GM12801 (cell line): ENCODE measurements around the gene CCR7.

Experiments used
- CTCF ChIP-seq: IDR thresholded peaks from one replicate; pipeline ENCODE4 v1.5.1; 2011; ENCODE audit warnings: control low read depth; ENCODE audit not compliant: insufficient read length; ENCODE audit errors: extremely low read depth

CCR7 gene

DNA sequence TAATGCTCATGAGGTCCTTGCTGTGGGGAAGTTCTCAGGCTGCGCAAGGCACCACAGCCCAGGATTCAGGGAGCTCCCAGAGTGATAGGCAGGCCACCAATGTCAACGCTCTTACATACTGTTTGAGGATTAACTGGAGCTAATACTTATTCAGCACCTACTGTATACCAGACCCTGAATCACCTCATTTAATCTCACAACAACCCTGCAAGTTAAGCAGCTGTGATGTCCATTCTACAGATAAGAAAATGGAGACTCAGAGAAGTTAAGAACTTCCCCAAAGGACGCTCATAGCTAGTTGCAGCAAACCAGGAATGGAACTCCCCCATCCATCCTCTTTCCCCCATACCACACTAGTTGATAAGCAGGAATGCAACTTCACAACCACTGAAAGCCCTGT lies 25.5 kb upstream of the CCR7 start:
- TF ChIP-seq CTCF = no peak

GRCh38 chr17:40588552-40588951 lies 23.3 kb upstream of the CCR7 start:
- TF ChIP-seq CTCF = no peak

DNA sequence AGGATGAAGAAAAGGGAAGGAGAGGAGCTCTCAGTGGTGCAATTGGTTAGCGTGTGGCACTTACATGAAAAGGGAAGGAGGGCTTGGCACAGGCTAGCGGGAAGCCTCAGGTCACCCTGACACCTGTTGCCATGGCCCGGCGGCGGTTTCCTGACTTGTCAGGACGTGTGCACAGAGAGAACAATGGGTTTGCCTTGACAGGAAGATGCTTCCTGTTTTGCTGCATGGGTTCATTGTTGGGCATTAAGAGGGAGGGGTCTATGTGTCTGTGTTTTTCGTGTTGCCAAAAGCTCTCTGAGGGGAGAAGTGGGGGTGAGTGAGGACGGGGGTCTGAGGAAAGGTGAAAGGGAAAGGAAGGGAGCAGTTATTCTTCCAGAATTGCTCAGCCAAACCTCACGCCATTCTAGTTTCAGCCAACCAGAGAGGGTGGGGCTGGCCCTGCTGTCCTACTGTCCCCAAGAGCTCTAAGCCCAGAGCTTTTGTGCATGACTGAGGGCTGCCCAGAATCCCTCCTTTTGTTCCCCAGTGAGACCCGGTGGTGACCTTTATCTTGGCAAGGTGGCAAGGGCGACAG lies 17.1 kb upstream of the CCR7 start:
- TF ChIP-seq CTCF = no peak

DNA sequence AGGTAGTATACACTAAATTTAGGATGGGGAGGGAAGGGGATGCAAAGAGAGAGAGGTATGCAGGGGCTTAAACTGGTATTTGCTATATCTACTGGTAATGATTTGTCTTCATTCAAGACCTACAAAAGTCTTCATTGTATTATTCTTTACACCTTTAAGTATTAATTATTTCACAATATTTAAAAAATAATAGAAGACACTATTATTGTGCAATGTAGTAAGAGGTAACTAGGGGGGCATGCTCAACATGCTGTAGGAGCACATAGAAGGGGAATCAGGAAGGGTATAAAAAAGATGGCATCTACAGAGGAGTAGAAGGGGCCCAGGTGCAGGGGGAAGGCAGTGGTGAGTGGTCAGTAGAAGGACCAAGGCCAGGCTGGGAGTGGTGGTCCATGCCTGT lies 14.9 kb upstream of the CCR7 start:
- TF ChIP-seq CTCF = no peak

- TF ChIP-seq CTCF = no peak
Observed at GRCh38 chr17:40579471-40579870, 14.2 kb upstream of the CCR7 start.

DNA sequence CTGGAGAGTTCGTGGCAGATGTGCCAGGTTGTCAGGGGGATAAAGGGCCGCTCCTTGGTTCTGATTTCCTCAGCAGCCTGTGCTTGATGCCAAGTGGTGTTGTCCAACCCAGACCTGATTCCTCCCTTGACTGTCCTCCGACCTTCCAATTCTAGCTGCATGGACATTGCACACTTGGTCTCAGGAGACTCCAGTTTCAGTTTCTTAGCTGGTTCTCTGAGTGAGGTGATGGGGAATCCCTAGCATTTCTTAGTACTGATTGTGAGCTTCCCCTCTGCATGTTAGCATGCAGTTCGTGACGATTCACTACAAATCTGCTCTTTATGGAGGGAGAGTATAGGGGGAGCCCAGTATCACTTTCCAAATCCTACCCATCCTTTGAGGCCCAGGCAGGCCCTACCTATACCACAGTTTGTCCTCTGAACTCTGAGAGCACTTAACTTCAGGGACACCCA lies 12.4 kb upstream of the CCR7 start:
- no peak for TF ChIP-seq CTCF

GRCh38 chr17:40576113-40576740 lies 11.0 kb upstream of the CCR7 start:
- no peak for TF ChIP-seq CTCF
